Duodenal mucosa (tissue), 2 donors: ENCODE measurements around the gene RASA2.

Source experiments
- H3K27ac ChIP-seq: one replicate; pipeline ENCODE4 v1.7.0; 2013; ENCODE audit warnings: low read depth, low read length
- H3K27me3 ChIP-seq, 2 donors: one replicate each; pipeline ENCODE4 v1.7.0; 2013; ENCODE audit warnings: low read length in 2 of 2, control low read depth in 1 of 2; ENCODE audit not compliant: insufficient read depth in 2 of 2, control insufficient read depth in 1 of 2
- H3K36me3 ChIP-seq, 2 donors: one replicate each; pipeline ENCODE4 v1.7.0; 2013; ENCODE audit warnings: low read length in 2 of 2, control low read depth in 1 of 2; ENCODE audit not compliant: insufficient read depth in 2 of 2, control insufficient read depth in 1 of 2
- H3K4me1 ChIP-seq, 2 donors: one replicate each; pipeline ENCODE4 v1.7.0; 2013; ENCODE audit warnings: low read length in 2 of 2, control low read depth in 1 of 2; ENCODE audit not compliant: insufficient read depth in 2 of 2, control insufficient read depth in 1 of 2
- H3K4me3 ChIP-seq, 2 donors: one replicate each; pipeline ENCODE4 v1.7.0; 2013; ENCODE audit warnings: low read length in 2 of 2, low read depth in 1 of 2
- H3K9ac ChIP-seq, 2 donors: one replicate each; pipeline ENCODE4 v1.7.0; 2013; ENCODE audit warnings: low read length in 2 of 2, low read depth in 1 of 2
- H3K9me3 ChIP-seq, 2 donors: one replicate each; pipeline ENCODE4 v1.7.0; 2013; ENCODE audit warnings: low read length in 2 of 2, control low read depth in 1 of 2; ENCODE audit not compliant: control insufficient read depth in 1 of 2

Gene RASA2

GRCh38 chr3:141508067-141508436, 21.2 kb downstream of the RASA2 start:
- no peaks in the 10 kb centered on the region for H3K36me3 ChIP-seq
- H3K4me1 ChIP-seq: peaks cover 0 to 4% of the 10 kb centered on the region in 2 donors
- no peaks in the 10 kb centered on the region for H3K27me3 ChIP-seq
- H3K27ac ChIP-seq: no peak overlapping the region
- H3K4me3 ChIP-seq: no peak overlapping the region
- no peak overlapping the region for H3K9ac ChIP-seq
- no peaks in the 10 kb centered on the region for H3K9me3 ChIP-seq

- Histone ChIP-seq H3K36me3 (peaks cover 5 to 9% of the 10 kb centered on the region in 2 donors), H3K4me3 (no peak overlapping the region), H3K9me3 (no peaks in the 10 kb centered on the region), H3K27me3 (no peaks in the 10 kb centered on the region), H3K9ac (no peak overlapping the region), H3K4me1 (peaks cover 0 to 4% of the 10 kb centered on the region in 2 donors), H3K27ac (no peak overlapping the region)
These were observed 24.5 kb downstream of the RASA2 start for GRCh38 chr3:141511361-141511760.

- H3K27ac ChIP-seq: no peak overlapping the region
- no peaks in the 10 kb centered on the region for H3K4me1 ChIP-seq
- H3K9me3 ChIP-seq: no peaks in the 10 kb centered on the region
- H3K4me3 ChIP-seq: no peak overlapping the region
- H3K36me3 ChIP-seq: peaks cover 5 to 20% of the 10 kb centered on the region in 2 donors
- H3K27me3 ChIP-seq: no peaks in the 10 kb centered on the region
- H3K9ac ChIP-seq: no peak overlapping the region
These were observed 27.6 kb downstream of the RASA2 start for GRCh38 chr3:141514382-141514781.

- Histone ChIP-seq H3K9me3 (no peaks in the 10 kb centered on the region), H3K4me3 (no peak overlapping the region), H3K27ac (no peak overlapping the region), H3K9ac (no peak overlapping the region), H3K36me3 (peaks cover 3 to 26% of the 10 kb centered on the region in 2 donors), H3K4me1 (no peaks in the 10 kb centered on the region), H3K27me3 (no peaks in the 10 kb centered on the region)
These were observed 32.8 kb downstream of the RASA2 start for GRCh38 chr3:141519587-141519986.

- Histone ChIP-seq H3K9ac (no peak overlapping the region), H3K4me1 (peaks cover 0 to 4% of the 10 kb centered on the region in 2 donors), H3K27me3 (no peaks in the 10 kb centered on the region), H3K9me3 (no peaks in the 10 kb centered on the region), H3K27ac (no peak overlapping the region), H3K36me3 (peaks cover 0 to 19% of the 10 kb centered on the region in 2 donors), H3K4me3 (no peak overlapping the region)
These were observed 35.0 kb downstream of the RASA2 start for GRCh38 chr3:141521781-141522180.

- H3K27ac ChIP-seq: no peak overlapping the region
- H3K36me3 ChIP-seq: peaks cover 0 to 11% of the 10 kb centered on the region in 2 donors
- peaks cover 0 to 4% of the 10 kb centered on the region in 2 donors for H3K4me1 ChIP-seq
- H3K4me3 ChIP-seq: no peak overlapping the region
- H3K9me3 ChIP-seq: no peaks in the 10 kb centered on the region
- no peaks in the 10 kb centered on the region for H3K27me3 ChIP-seq
- no peak overlapping the region for H3K9ac ChIP-seq
These were observed 37.0 kb downstream of the RASA2 start for GRCh38 chr3:141523615-141524375.

GRCh38 chr3:141524988-141525387, 38.2 kb downstream of the RASA2 start:
- Histone ChIP-seq H3K36me3 (peaks cover 0 to 11% of the 10 kb centered on the region in 2 donors), H3K9me3 (no peaks in the 10 kb centered on the region), H3K27ac (no peak overlapping the region), H3K9ac (no peak overlapping the region), H3K4me3 (no peak overlapping the region), H3K27me3 (no peaks in the 10 kb centered on the region), H3K4me1 (peaks cover 0 to 4% of the 10 kb centered on the region in 2 donors)

- H3K36me3 ChIP-seq: peaks cover 0 to 11% of the 10 kb centered on the region in 2 donors
- H3K27ac ChIP-seq: no peak overlapping the region
- no peak overlapping the region for H3K4me3 ChIP-seq
- no peak overlapping the region for H3K9ac ChIP-seq
- H3K4me1 ChIP-seq: peaks cover 3 to 4% of the 10 kb centered on the region in 2 donors
- H3K9me3 ChIP-seq: no peaks in the 10 kb centered on the region
- H3K27me3 ChIP-seq: no peaks in the 10 kb centered on the region
These were observed 39.0 kb downstream of the RASA2 start for GRCh38 chr3:141525814-141526213.

- Histone ChIP-seq H3K36me3 (peaks cover 0 to 11% of the 10 kb centered on the region in 2 donors), H3K9ac (no peak overlapping the region), H3K9me3 (no peaks in the 10 kb centered on the region), H3K4me1 (peaks cover 3 to 4% of the 10 kb centered on the region in 2 donors), H3K4me3 (no peak overlapping the region), H3K27ac (no peak overlapping the region), H3K27me3 (no peaks in the 10 kb centered on the region)
These were observed 39.9 kb downstream of the RASA2 start for GRCh38 chr3:141526709-141527108.

GRCh38 chr3:141528800-141529199, 42.0 kb downstream of the RASA2 start:
- Histone ChIP-seq H3K9me3 (no peaks in the 10 kb centered on the region), H3K4me1 (peaks cover 4 to 7% of the 10 kb centered on the region in 2 donors), H3K36me3 (peaks cover 0 to 3% of the 10 kb centered on the region in 2 donors), H3K27me3 (no peaks in the 10 kb centered on the region), H3K9ac (no peak overlapping the region), H3K27ac (no peak overlapping the region), H3K4me3 (no peak overlapping the region)
